SK-N-SH (cell line): ENCODE measurements around the gene WIPF3. TPM values are rescaled to one million over a fixed set of nuclear protein-coding genes. Genes with fewer than 3 reads are reported as not detected.
A peak's percentile ranks its signal among the peaks of the same experiment; 100 is the strongest.

Experiments
- CTCF ChIA-PET: fragments of 300-600, 350-600 bp; formaldehyde crosslinking; extraction: SDS; loops from one replicate; lab custom pipeline; 2021; lab: Yijun Ruan, JAX
- POLR2A ChIA-PET: fragments of 350-600 bp; sonication (Branson Sonifier 250); formaldehyde crosslinking; extraction: SDS; loops from one replicate; lab custom pipeline; 2020; ENCODE audit warnings: antibody characterized with exemption, inconsistent platforms; lab: Yijun Ruan, JAX
- DNase-seq: peaks from one replicate; pipeline ENCODE4 v3.0.0; 2012
- H2AFZ ChIP-seq: fragments of 200-600 bp; sonication (generic); 2 replicates; pipeline ENCODE4 v1.8.1; 2016; ENCODE audit warnings: antibody characterized with exemption, mild to moderate bottlenecking, low read depth
- H3F3A ChIP-seq: fragments of 200-600 bp; sonication (generic); replicated peaks from 2 replicates; pipeline ENCODE3; 2016; ENCODE audit warnings: antibody characterized with exemption, mild to moderate bottlenecking; ENCODE audit not compliant: insufficient read depth
- H3K27ac ChIP-seq, 2 experiments: fragments of 200-500 bp in 1 of 2; fragments of 200-600 bp in 1 of 2; sonication (Bioruptor generic) in 1 of 2; sonication (generic), shearing (Covaris generic) in 1 of 2; 2 replicates each; pipeline versions ENCODE4 v1.5.1 to v1.6.1; 2014 to 2016; ENCODE audit warnings: low read depth in 2 of 2, inconsistent platforms in 1 of 2, low read length in 1 of 2, mild to moderate bottlenecking in 1 of 2, mixed read lengths in 1 of 2
- H3K27me3 ChIP-seq: fragments of 200-600 bp; sonication (generic), shearing (Covaris generic); 2 replicates; pipeline ENCODE4 v1.6.1; 2016; ENCODE audit warnings: mixed run types; ENCODE audit not compliant: insufficient read depth
- H3K36me3 ChIP-seq, 2 experiments: fragments of 200-500 bp in 1 of 2; fragments of 200-600 bp in 1 of 2; sonication (Bioruptor generic) in 1 of 2; sonication (generic) in 1 of 2; replicated peaks in 1 of 2; 2 replicates each; pipeline versions ENCODE3 to v1.5.1; 2014 to 2016; ENCODE audit warnings: low read length in 1 of 2, mild to moderate bottlenecking in 1 of 2; ENCODE audit not compliant: insufficient read depth in 2 of 2, control insufficient read depth in 1 of 2
- H3K4me1 ChIP-seq, 2 experiments: fragments of 200-500 bp in 1 of 2; fragments of 200-600 bp in 1 of 2; sonication (Bioruptor generic) in 1 of 2; sonication (generic), shearing (Covaris generic) in 1 of 2; 2 replicates each; pipeline versions ENCODE4 v1.5.1 to v1.6.1; 2014 to 2016; ENCODE audit warnings: low read depth in 1 of 2, low read length in 1 of 2, mixed run types in 1 of 2; ENCODE audit not compliant: insufficient read depth in 2 of 2, control insufficient read depth in 1 of 2
- H3K4me2 ChIP-seq: fragments of 200-600 bp; sonication (generic), shearing (Covaris generic); 2 replicates; pipeline ENCODE4 v1.6.1; 2017; ENCODE audit warnings: mixed run types
- H3K4me3 ChIP-seq, 2 experiments: fragments of 200-500 bp in 1 of 2; fragments of 200-600 bp in 1 of 2; sonication (Bioruptor generic) in 1 of 2; sonication (generic), shearing (Covaris generic) in 1 of 2; 2 replicates each; pipeline versions ENCODE4 v1.5.1 to v1.8.1; 2014 to 2016; ENCODE audit warnings: low read depth in 2 of 2, inconsistent platforms in 1 of 2, low read length in 1 of 2, mild to moderate bottlenecking in 1 of 2, mixed read lengths in 1 of 2, moderate library complexity in 1 of 2
- H3K79me2 ChIP-seq: fragments of 200-600 bp; sonication (generic); 2 replicates; pipeline ENCODE4 v1.8.1; 2017; ENCODE audit warnings: mild to moderate bottlenecking; ENCODE audit not compliant: insufficient read depth
- H3K9ac ChIP-seq: fragments of 200-600 bp; sonication (generic); 2 replicates; pipeline ENCODE4 v1.6.1; 2017; ENCODE audit warnings: mixed run types
- H3K9me2 ChIP-seq: fragments of 200-600 bp; sonication (generic); 2 replicates; pipeline ENCODE4 v1.6.1; 2017; ENCODE audit warnings: mixed run types
- H3K9me3 ChIP-seq: fragments of 200-600 bp; sonication (generic); 2 replicates; pipeline ENCODE4 v1.6.1; 2017; ENCODE audit warnings: mixed run types, mild to moderate bottlenecking, moderate library complexity
- H4K20me1 ChIP-seq: fragments of 200-600 bp; sonication (generic); 2 replicates; pipeline ENCODE4 v1.6.1; 2017; ENCODE audit warnings: mild to moderate bottlenecking, mixed run types; ENCODE audit not compliant: insufficient read depth
- CHD2 ChIP-seq: fragments of 150-350 bp; IDR thresholded peaks from 2 replicates; pipeline ENCODE4 v1.6.1; 2018; ENCODE audit warnings: low read length; ENCODE audit not compliant: partially characterized antibody
- EP300 ChIP-seq, 2 experiments: IDR thresholded peaks; 2 replicates each; pipeline versions ENCODE4 v1.4.0 to v1.6.1; 2012; ENCODE audit warnings: borderline replicate concordance in 1 of 2, low read depth in 1 of 2, low read length in 1 of 2
- EZH2phosphoT487 ChIP-seq: fragments of 200-600 bp; sonication (generic); IDR thresholded peaks from 2 replicates; pipeline ENCODE4 v1.6.1; 2017; ENCODE audit warnings: low read depth, mixed run types, mild to moderate bottlenecking, antibody characterized with exemption, moderate library complexity, borderline replicate concordance
- FOSL2 ChIP-seq: IDR thresholded peaks from 2 replicates; pipeline ENCODE4 v1.4.0; 2012; ENCODE audit warnings: low read depth, mild to moderate bottlenecking, moderate library complexity, borderline replicate concordance
- FOXJ3 ChIP-seq: sonication (generic); formaldehyde crosslinking; IDR thresholded peaks from 2 replicates; pipeline ENCODE4 v1.5.1; 2020; ENCODE audit warnings: mild to moderate bottlenecking, missing genetic modification reagents
- GABPA ChIP-seq: IDR thresholded peaks from 2 replicates; pipeline ENCODE4 v1.4.0; 2012; ENCODE audit warnings: low read depth, mild to moderate bottlenecking
- GATA2 ChIP-seq: sonication (generic); formaldehyde crosslinking; IDR thresholded peaks from 2 replicates; pipeline ENCODE4 v1.5.0; 2020; ENCODE audit warnings: mild to moderate bottlenecking, missing genetic modification reagents
- IRF3 ChIP-seq: fragments of 150-350 bp; IDR thresholded peaks from 2 replicates; pipeline ENCODE4 v1.6.1; 2016; ENCODE audit warnings: mild to moderate bottlenecking, low read depth, low read length
- JUND ChIP-seq: IDR thresholded peaks from 2 replicates; pipeline ENCODE4 v1.4.0; 2012
- MXI1 ChIP-seq: IDR thresholded peaks from 2 replicates; pipeline ENCODE4 v1.6.1; 2012; ENCODE audit warnings: mild to moderate bottlenecking, low read depth, low read length, improper control_type of control experiment
- NFIC ChIP-seq: IDR thresholded peaks from 2 replicates; pipeline ENCODE4 v1.4.0; 2012; ENCODE audit warnings: borderline replicate concordance
- NRF1 ChIP-seq: IDR thresholded peaks from 2 replicates; pipeline ENCODE4 v1.6.1; 2012; ENCODE audit warnings: low read depth, mild to moderate bottlenecking, low read length
- RAD21 ChIP-seq: IDR thresholded peaks from 2 replicates; pipeline ENCODE4 v1.6.1; 2012; ENCODE audit warnings: mild to moderate bottlenecking, low read length
- RCOR1 ChIP-seq: fragments of 150-350 bp; IDR thresholded peaks from 2 replicates; pipeline ENCODE4 v1.6.1; 2017; ENCODE audit warnings: antibody characterized with exemption, low read length
- RFX5 ChIP-seq: IDR thresholded peaks from 2 replicates; pipeline ENCODE4 v1.6.1; 2012; ENCODE audit warnings: mild to moderate bottlenecking, improper control_type of control experiment, low read length
- SIN3A ChIP-seq: IDR thresholded peaks from 2 replicates; pipeline ENCODE4 v1.6.1; 2012; ENCODE audit warnings: low read depth, mild to moderate bottlenecking, low read length, moderate library complexity, borderline replicate concordance
- SMC3 ChIP-seq: IDR thresholded peaks from 2 replicates; pipeline ENCODE4 v1.6.1; 2012; ENCODE audit warnings: low read depth, low read length, improper control_type of control experiment
- TAF1 ChIP-seq: IDR thresholded peaks from 2 replicates; pipeline ENCODE4 v1.6.1; 2012; ENCODE audit warnings: low read depth, mild to moderate bottlenecking, low read length, moderate library complexity, borderline replicate concordance
- TCF12 ChIP-seq: IDR thresholded peaks from 2 replicates; pipeline ENCODE4 v1.4.0; 2012
- TEAD4 ChIP-seq: IDR thresholded peaks from 2 replicates; pipeline ENCODE4 v1.4.0; 2012; ENCODE audit warnings: mild to moderate bottlenecking, borderline replicate concordance; ENCODE audit not compliant: insufficient read depth
- WGBS: methylation state at CpG from one replicate; pipeline ENCODE4 v1.1.6; 2017; ENCODE audit warnings: low lambda C conversion rate; 5-methylcytosine and 5-hydroxymethylcytosine counted together
- polyA plus RNA-seq, 3 experiments: library from polyadenylated mRNA; depleted of rRNA; stranded (reverse); fragments of >200 nt; gene quantifications; 2 replicates each; pipeline ENCODE4 v1.2.3, GENCODE V29; 2012

WIPF3 gene
- polyA plus RNA-seq, 1 of the 3 experiments (the other 2 are of a cell fraction), result 0.02 TPM

GRCh38 chr7:29864656-29865055 lies 58.3 kb downstream of the WIPF3 start:
- Histone ChIP-seq H3K9ac (no peak overlapping the region), H3K36me3 (no peaks in the 10 kb centered on the region), H3K9me3 (no peaks in the 10 kb centered on the region), H3K9me2 (no peaks in the 10 kb centered on the region), H3K27ac (no peak overlapping the region), H3K4me1 (peaks cover 9 to 16% of the 10 kb centered on the region in 2 experiments; a peak in 3 of 4 replicates), H4K20me1 (no peaks in the 10 kb centered on the region), H3F3A (no peaks in the 10 kb centered on the region), H3K4me2 (no peak overlapping the region), H2AFZ (no peak overlapping the region), H3K27me3 (no peaks in the 10 kb centered on the region), H3K4me3 (no peak overlapping the region), H3K79me2 (no peaks in the 10 kb centered on the region)
- POLR2A ChIA-PET, result no interaction called here
- no peak for DNase-seq
- no peak for TF ChIP-seq JUND
- TF ChIP-seq SMC3, result no peak
- TF ChIP-seq MXI1, result no peak
- no peak for TF ChIP-seq GABPA
- TF ChIP-seq EP300 (IDR thresholded peaks at IDR 0.05; ENCODE audit: borderline replicate concordance in 1 of 2, low read depth in 1 of 2, low read length in 1 of 2), result no peak
- no peak for TF ChIP-seq RAD21
- TF ChIP-seq FOSL2, result no peak
- TF ChIP-seq EZH2phosphoT487, result no peak
- no peak for TF ChIP-seq IRF3
- no peak for TF ChIP-seq RCOR1
- no peak for TF ChIP-seq TAF1
- TF ChIP-seq NRF1, result no peak
- TF ChIP-seq GATA2 (CRISPR knock-in tag), result no peak
- TF ChIP-seq FOXJ3 (CRISPR knock-in tag), result no peak
- no peak for TF ChIP-seq SIN3A
- no peak for TF ChIP-seq TEAD4
- TF ChIP-seq RFX5, result no peak
- no peak for TF ChIP-seq TCF12
- TF ChIP-seq CHD2, result no peak
- TF ChIP-seq NFIC, result no peak
- WGBS, result 80% methylated on average over 2 of the region's 2 CpGs
- CTCF ChIA-PET, result interaction anchor here (0.9 to 2.9 kb wide), 4 partner anchors 13 to 229 kb away, joined by 3 to 15 read pairs (median 4); no protein-coding TSS in a partner anchor

- Histone ChIP-seq H3K9me2 (no peaks in the 10 kb centered on the region), H3K4me3 (no peak overlapping the region), H2AFZ (no peak overlapping the region), H3K27me3 (no peaks in the 10 kb centered on the region), H3K27ac (0 out of 4 replicates have a peak overlapping the region, but pooled peaks of 1 of the 2 experiments have one; percentile 11), H3K36me3 (no peaks in the 10 kb centered on the region), H3K9me3 (no peaks in the 10 kb centered on the region), H3F3A (no peaks in the 10 kb centered on the region), H3K79me2 (no peaks in the 10 kb centered on the region), H3K4me1 (peaks cover 13 to 16% of the 10 kb centered on the region in 2 experiments; a peak in 3 of 4 replicates), H3K9ac (no peak overlapping the region), H4K20me1 (no peaks in the 10 kb centered on the region), H3K4me2 (0 out of 2 replicates have a peak overlapping the region, but pooled peaks have one; percentile 6)
- no peak for DNase-seq
- POLR2A ChIA-PET, result no interaction called here
- WGBS, result 55% methylated on average over 4 of the region's 4 CpGs
- CTCF ChIA-PET, result interaction anchor here (1.2 to 2.9 kb wide), 2 partner anchors 9 to 12 kb away, joined by 3 to 15 read pairs; no protein-coding TSS in a partner anchor
- TF ChIP-seq NFIC (peak; percentile 59), GATA2 (CRISPR knock-in tag) (no peak), RAD21 (no peak), TEAD4 (no peak), FOSL2 (peak; percentile 56; the same call in 1 of the 2 replicates)
These were observed 59.2 kb downstream of the WIPF3 start for GRCh38 chr7:29865526-29865925.
